Activated gamma-delta T cell treated with Interleukin-2 at 50 U/mL for 16 hours (primary cell): Measurements from ENCODE around the gene MDFIC.
"Not testable (repeated sequence)": the region's sequence is repeated elsewhere in the genome, so short reads cannot be mapped to it uniquely, and the experiment has no call there.

Experiments used
- DNase-seq: peaks from one replicate; pipeline ENCODE4 v3.0.0-alpha.2; 2020

Gene MDFIC, protein sequence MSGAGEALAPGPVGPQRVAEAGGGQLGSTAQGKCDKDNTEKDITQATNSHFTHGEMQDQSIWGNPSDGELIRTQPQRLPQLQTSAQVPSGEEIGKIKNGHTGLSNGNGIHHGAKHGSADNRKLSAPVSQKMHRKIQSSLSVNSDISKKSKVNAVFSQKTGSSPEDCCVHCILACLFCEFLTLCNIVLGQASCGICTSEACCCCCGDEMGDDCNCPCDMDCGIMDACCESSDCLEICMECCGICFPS

DNA sequence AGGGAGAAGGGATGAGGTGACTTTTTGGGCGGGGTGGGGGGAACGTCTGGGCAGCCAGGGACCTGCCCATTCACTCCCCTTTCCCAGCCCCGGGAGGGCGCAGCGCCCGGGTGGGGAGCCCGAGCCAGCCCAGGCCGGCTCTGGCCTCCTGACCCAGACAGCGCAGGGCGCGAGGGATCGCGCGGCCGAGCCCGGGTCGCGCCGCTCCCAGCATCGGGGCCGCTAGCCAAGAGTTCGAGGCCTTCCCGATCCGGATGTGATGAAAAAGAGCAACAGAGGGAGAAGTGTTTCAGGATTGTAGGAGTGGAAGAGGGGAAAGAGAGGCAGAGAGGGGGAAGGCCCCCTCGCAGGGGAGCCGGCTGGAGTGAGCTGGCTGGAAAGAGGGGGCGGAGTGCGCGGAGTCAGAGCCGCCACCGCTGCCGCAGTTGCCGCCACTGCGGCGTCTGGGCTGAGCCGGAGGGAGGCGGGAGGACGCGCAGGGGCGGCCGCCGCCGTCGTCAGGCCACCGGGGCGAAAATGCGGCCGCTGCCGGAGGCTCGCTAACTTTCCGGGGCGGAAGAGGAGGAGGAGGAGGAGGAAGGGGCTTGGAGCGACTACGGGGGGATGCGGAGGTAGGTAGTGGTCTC is at the start of gene MDFIC:
Gene MDFIC, plus strand, starts transcription at position 69 of the 626 bp plus-strand sequence. CDS start 940 bp downstream, outside the sequence.
- peak; percentile 45 for DNase-seq

DNA sequence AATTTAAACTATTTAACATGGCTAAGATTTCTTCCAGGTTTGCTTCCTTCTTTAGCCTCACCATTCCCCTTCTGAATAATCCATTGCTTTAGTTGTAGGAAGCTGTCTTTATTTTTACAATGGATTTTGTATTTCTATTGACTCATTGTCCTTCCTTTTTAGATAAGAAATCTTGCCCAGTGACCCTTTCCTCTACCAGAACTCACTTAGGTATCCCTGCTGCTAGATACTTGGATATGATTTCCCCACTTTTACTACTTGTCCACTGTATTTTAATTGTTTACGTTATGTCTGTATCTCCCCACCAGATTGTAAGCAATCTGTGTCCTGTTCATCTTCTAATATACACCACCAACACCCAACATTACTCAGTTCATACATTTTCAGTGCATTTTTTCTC is 47.7 kb upstream of the MDFIC start:
- no peak for DNase-seq

DNA sequence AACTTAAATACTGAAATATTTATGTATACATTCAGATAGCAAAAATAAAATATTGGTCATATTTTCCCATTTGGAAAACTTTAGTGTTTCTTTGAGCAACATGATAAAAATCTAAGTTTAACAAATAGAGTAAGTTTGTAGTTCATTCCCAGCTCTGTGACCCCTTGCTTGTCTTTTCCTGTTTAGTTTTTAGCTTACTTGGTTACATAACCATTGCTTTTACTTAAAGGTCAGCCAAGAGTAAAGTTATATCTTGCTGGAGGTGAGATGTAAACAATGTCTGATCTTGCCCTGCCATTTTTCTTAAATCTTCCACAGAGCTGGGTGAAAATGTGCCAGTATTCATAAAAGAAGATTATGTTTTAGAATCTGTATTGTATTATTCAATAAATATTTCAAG is 46.7 kb upstream of the MDFIC start:
- no peak for DNase-seq

DNA sequence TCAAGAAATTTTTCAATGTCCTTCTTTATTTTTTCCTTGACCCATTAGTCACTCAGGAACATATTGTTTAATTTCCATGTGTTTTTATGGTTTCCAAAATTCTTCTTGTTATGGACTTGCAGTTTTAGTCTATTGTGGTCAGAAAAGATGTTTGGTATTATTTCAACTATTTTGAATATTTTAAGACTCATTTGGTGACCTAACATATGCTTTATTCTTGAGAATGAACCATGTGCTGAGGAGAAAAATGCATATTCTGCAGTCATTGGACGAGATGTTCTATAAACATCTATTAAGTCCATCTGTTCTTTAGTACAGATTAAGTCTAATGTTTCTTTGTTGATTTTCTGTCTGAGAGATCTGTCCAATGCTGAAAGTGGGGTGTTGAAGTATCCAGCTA is 42.3 kb upstream of the MDFIC start:
- no peak for DNase-seq

DNA sequence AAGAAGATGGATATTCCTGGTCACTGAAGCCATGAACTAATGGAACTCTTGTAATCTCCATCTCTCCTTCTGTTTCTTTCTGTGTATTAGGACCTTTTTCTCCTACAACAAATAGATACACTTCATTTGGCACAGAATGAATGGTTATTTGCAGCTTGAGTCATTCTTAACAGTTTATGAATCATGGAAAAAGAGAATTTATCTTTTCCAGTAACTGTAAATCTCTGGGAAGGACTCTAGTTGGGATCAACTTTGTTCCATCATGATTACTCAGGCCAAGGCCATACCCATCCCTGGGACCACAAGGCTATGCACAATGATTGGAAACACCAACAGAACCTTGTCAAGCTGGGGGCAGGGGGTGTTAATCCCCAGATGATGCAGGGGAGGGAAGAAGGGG is 36.1 kb upstream of the MDFIC start:
- DNase-seq, result no peak

DNA sequence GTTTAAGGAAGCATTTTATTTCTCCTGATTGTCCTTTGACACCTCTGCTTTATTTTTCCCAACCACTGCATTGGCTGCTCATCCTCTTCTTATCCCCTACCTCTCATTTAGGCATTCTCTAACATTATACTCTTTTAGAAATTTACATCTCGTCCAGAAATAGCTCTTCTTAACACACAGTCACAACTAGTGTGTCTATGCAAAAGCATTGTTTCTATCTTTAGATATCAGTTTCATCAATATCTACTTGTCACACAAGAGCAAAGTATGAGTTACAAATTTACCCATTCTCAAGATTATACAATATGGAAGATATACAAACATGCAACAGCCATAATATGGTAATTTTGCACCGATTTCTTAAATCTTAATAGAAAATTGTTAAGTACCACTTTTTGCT is 35.7 kb upstream of the MDFIC start:
- no peak for DNase-seq

DNA sequence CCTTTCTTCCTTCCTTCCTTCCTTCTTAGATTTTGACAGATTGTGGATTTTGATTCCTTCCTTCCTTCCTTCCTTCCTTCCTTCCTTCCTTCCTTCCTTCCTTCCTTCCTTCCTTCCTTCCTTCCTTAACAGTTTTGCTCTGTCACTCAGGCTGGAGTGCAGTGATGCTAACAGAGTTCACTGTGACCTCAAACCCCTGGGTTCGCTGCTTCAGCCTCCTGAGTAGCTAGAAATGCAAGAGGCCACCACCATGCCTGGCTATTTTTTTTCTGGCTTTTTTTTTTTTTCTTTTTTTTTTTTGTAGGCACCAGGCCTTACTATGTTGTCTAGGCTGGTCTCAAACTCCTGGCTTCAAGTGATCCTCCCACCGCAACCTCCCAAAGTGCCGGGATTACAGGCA is 32.8 kb upstream of the MDFIC start:
- DNase-seq, result not testable (repeated sequence)

DNA sequence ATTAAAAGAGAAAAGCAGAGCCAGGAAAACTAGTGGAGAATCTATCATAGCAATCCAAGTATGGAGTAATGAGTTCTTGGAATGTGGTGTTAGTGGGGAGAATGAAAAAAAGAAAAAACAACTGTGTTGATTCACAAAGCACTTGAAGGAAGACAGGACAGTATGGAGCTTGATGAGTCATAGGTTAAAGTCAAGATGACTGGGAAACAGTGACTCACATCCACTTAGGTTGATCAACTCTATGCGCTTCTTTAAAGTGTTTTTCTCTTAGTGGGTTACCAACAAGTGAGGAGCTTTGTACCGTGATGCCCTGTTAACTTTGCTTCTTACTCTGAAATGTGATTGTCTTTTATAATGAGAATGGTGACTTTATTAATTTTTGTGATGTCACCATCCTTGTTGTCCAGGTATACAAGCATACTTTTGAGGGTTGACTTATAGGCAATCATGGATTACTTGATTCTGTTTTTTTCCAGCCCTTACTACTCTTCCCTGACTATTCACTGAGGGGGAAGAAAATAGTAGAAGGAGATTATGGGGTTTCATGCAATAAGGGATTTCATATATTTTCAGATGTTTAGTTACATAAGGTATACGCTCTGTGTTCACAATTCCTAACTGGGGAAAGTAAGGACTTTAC is 32.1 kb upstream of the MDFIC start:
- no peak for DNase-seq

DNA sequence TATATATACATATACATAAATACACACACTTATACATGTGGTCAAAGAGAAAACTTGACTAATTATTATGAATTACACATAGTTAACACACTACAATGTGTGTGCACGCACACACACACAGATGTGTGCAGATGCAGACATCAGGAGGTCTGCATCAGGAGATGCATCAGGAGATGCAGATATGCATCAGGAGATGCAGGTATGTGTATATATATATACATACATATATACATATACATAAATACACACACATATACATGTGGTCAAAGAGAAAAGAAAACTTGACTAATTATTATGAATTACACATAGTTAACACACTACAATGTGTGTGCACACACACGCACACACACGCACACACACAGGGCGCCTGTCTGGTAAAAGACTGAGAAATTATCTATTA is 31.3 kb upstream of the MDFIC start:
- no peak for DNase-seq

DNA sequence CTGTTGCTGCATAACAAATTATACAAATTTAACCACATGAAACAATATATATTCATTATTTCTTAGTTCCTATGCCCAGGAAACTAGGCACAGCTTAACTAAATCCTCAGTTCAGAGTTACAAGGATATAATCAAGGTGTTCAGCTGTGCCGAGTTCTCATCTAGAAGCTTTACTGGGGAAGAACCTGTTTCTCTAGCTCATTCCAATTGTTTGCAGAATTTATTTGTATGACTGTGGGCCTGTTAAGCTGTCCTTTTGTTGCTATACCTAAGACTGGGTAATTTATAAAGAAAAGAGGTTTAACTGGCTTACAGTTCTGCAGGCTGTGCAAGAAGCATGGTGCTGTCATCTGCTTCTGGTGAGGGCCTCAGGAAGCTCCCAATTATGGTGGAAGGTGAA is 21.8 kb upstream of the MDFIC start:
- DNase-seq, result no peak

DNA sequence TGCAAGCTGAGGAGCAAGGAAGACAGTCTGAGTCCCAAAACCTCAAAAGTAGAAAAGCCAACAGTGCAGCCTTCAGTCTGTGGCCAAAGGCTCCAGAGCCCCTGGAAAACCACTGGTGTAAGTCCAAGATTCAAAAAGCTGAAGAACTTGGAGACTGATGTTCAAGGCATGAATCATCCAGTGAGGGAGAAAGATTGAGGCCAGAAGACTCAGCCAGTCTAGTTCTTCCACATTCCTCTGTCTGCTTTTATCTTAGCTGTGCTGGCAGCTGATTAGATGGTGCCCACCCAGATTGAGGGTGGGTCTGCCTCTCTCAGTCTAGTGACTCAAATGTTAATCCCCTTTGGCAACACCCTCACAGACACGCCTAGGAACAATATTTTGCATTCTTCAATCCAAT is 20.1 kb upstream of the MDFIC start:
- DNase-seq, result no peak

DNA sequence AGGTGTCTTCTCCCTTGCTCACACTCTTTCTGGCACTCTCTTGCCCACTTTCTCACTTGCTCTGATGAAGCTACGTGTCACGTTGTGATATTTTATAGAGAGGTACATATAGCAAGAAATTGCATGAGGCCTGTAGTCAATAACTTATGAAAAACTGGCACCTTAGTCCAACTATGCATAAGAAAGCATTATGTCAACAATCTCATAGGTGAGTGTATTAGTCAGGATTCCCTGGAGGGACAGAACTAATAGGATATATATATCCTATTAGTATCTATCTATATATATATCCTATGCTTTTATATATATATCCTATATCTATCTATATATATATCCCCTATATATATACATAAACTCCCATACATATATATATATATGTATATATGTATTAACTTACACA is 18.8 kb upstream of the MDFIC start:
- no peak for DNase-seq

DNA sequence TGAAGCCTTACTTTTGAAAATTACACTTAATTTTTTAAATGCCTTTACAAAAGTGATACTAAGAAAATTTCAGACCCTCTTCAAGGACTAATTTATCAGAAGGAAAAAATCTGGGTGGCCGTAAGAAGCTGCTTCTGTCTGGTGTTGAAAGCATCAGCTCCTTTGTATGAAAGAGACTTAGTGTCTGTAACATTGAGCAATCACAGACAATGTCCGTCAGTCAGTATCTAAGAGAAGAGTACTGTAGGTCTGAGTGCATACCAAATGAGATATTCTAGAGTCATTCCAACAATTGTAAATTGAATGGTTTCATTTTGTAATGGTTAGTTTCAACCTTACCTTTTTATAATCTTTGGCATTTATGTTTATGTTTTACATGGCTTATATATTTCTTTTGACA is 11.1 kb upstream of the MDFIC start:
- no peak for DNase-seq

DNA sequence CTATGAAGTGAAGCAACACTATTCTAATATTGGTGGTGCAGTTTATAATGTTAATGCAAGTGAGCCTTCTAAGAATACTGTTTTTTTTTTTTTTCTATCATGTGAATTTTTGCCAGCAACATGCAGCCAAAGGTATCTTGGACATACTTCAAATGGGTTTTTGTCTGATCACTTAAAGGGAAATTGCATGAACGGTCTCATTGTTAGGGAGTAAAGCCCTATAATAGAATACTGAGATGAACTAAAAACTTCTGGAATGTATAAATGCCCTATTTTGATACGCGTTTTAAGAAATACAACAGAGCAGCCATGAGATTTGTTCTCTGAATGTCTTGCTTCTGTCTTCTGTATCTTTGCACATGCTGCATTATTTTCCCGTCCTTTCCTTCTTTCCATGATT is 10.5 kb upstream of the MDFIC start:
- DNase-seq, result no peak

DNA sequence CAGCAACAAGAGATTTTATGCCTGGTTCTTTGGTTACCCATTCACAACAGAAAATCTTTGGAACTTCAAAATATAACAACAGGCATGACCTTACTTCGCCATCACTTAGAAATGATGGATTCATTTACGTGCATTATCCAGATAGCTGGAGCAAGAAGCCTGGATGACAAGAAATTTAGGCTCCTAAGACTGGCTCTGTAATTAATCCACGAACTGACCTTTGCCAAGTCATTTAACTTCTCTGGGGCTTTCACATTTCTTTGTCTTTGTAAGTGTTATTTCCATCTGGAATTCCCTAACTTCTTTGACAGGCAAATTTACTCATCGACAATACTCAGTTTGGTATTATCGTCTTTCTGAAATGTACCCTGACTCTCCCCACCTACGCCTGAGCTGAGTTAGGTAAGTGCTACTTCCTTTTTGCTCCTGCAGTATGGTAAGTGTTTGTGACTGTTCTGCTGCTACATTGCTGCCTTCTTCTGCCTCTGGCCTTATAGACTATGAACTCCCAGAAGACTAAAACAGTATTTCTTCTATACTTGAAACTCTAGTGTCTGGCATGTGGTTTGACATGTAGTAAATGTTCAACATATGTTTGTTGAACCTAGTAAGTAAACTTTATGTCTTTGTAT is 5.5 kb upstream of the MDFIC start:
- no peak for DNase-seq

DNA sequence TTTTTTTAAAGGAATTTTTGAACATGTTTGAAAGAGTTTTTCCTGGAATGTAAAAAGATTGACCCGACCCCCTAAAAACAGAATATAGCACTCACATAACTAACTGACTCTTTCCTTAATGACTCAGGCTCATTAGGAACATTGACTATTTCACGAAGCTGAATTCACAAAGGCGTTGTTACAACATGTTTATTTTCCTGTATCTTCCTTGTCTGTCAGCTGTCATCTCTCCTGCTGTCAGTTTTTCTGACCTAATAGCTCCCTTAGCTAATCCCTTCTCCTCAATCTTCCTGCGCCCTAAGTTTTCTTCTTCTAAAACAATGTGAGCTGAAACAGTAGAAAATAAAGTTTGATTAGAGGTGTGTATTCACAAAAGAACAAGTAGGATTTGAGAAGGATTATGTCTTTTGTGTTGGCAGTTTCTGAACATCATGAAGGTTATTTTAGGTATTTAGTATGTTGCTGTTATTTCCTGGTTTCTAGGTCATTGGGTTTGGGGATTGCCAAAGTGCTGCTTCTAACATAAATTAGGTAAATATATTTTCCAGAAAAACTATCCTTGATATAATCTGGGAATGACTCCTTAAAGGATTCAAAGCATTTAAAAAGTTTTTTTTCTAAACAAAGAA is 4.6 kb upstream of the MDFIC start:
- DNase-seq, result no peak

DNA sequence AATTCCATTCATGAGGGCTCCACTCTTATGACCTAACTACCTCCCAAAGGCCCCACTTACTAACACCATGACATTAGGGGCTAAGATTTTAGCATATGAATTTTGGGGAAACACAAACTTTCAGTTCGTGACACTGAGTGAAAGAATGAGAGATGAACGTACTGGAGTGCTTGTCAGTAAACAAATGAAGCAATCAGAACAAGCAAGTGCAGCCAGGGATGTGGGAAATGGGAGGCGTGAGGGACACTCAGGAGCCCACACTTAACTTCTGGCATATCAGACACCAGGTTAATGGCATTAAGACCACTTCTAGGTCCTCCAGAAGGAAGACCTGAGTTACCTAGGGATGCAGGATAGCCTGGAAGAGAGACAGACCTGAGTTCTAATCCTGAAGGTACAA is 2.3 kb upstream of the MDFIC start:
- DNase-seq, result no peak

DNA sequence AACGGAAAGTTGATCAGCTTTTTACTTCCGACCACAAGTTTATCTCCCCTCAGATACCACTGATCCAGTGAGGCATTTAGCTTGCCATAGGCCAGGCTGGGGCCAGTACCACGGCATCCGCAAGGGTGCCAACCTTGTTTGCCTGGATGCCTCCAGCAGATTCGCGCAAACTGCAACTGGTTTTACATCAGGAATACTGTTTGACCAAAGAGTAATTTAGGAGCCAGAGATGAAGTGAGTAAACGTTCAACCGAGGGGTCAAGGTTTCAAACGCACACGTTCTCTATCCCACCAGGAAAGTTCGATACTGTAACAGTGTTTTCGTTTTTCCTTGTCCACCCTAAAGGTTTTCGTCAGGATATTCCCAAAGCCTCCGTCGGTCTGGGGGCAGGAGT is 266 bp upstream of the MDFIC start:
- no peak for DNase-seq

DNA sequence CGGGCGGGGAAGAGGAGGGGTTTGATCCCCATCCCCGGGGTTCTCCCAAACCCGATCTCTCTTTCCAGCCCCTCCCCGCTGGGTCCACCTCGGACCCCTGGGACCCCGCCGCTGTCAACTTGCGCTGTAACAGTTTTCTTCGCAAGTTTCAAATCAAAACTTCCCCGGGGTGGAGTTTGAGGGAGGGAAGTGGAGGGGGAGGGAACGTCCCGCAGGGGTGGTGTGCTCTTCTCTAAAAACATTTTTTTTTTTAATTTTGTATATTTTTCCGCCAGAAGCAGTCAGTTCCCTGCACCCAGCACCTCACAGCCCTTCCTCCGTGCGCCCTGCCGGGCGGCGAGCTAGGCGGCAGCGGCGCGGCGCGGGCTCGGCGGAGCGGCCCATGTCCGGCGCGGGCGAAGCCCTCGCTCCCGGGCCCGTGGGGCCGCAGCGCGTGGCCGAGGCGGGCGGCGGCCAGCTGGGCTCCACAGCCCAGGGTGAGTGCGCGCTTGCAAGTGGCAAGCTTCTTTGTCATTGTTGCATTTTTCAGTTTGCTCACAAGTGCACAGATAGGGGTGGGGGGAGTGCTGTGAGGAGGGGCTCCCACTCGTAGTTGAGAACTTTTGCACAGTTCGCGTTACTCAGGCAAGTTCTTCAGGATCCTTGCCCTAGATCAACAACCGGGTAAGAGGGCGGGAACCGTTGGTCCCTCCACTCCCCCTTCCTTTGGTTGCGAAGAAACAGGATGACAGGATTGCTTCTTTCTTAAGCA is 933 bp downstream of the MDFIC start:
- DNase-seq, result peak; percentile 42

DNA sequence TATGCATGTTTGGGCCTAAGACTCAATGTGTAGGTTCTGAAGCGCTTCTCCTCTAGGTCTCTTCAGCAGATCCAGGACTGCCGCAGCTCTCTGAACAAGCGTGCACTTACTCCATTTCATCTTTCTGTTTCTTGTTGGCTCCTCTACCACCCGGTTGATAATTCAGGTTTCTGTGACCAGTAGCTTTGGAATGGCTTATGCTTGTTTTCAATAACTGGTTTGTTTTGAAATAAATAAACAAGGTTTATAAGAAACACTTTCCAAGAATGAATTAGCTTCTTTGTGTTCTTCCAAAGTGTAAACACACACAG is 1.5 kb downstream of the MDFIC start:
- no peak for DNase-seq

DNA sequence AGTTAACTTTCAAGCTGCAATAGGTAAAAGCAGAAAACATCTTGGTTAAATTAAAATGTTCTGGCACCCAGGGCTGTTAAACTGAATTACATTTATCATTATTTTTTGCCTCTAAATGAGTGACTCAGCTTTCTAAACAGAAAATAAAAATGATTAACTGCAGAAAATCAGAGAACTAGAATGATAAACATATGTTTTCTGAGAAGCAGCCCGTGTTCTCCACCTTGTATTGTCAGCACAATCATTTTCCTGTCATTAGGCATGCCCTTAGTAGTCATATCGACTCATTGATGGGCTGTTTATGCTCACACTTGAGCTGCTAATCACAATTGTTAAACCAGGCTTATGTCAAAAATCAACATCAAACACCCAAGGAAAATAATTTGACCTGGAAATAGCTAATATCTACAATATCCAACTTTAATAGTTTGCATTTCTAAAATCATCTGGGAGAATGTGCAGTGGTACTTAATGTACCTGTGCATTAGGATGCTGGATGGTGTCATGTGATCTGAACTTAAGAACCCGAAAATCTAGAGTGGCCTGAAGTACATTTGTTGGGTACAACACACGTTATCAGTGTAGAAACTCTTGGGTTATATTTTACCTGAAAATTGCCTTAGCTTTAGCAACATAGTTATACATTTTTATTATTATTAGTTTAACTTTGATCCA is 2.3 kb downstream of the MDFIC start:
- DNase-seq, result no peak

DNA sequence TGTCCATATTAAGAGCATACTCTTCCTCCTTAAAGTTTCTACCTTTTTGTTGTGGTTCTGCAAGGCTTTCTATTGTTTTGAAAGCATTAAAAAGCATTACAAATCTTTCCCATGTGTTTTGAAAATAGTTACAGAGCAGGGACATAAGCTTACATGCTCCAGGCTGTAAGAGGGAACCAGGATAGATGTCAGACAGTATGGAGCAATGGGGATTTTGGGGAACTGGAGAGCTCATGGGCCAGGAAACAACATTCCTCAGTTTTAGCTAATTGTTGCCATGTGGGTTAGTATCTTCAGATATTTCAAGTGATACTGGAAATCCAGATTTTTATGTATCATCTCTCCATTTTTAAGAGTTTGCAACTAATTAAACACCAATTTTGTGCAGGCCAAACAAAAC is 3.5 kb downstream of the MDFIC start:
- no peak for DNase-seq

DNA sequence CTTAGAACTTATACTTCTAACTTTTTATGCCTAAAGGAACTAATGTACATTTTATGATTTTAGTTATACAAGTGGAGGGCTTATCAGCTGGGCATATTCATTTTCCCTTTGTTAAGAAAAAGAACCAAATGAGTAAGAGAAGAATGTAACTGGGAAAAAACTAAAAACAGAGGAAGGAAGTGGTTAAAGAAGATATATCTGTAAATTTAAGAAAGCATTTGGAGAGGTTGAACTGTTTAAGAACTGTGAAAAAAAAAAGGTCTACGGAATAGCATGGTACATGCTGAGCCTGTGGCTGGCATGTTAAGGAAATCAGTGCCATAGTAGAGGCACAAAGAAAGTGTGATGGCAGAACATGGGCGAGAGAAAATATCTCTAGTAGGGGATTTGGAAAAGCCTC is 6.2 kb downstream of the MDFIC start:
- DNase-seq, result no peak
